Progenitor cell of endocrine pancreas (in vitro differentiated cells): ENCODE results near the gene MTG1. TPM values are rescaled to one million over a fixed set of nuclear protein-coding genes. Genes with fewer than 3 reads are reported as not detected.
A peak's percentile ranks its signal among the peaks of the same experiment; 100 is the strongest.

Experiments
- DNase-seq: peaks from one replicate; pipeline ENCODE4 v3.0.0; 2021; ENCODE audit warnings: low spot score; ENCODE audit not compliant: unreplicated experiment
- H3K27ac Mint-ChIP-seq: 2 replicates; pipeline ENCODE4 v1.8.0; 2021; ENCODE audit warnings: mild to moderate bottlenecking, moderate library complexity, mixed read lengths
- H3K27me3 Mint-ChIP-seq: 2 replicates; pipeline ENCODE4 v1.8.0; 2021; ENCODE audit warnings: mixed read lengths
- H3K36me3 Mint-ChIP-seq: 2 replicates; pipeline ENCODE4 v1.8.0; 2022; ENCODE audit warnings: mixed read lengths; ENCODE audit not compliant: insufficient read depth
- H3K4me1 Mint-ChIP-seq: 2 replicates; pipeline ENCODE4 v1.8.0; 2021; ENCODE audit warnings: low read depth, mixed read lengths
- H3K4me3 Mint-ChIP-seq: 2 replicates; pipeline ENCODE4 v1.8.0; 2021; ENCODE audit warnings: low read depth, mild to moderate bottlenecking, moderate library complexity, mixed read lengths
- H3K9me3 Mint-ChIP-seq: 2 replicates; pipeline ENCODE4 v1.8.0; 2021; ENCODE audit warnings: low read depth, mixed read lengths
- total RNA-seq: library from RNA; stranded (reverse); gene quantifications from 2 replicates; pipeline ENCODE4 v1.2.1, GENCODE V29; 2021
- TF ChIP-seq, protein P1 (sequence below): fragments of 200-600 bp; sonication (generic); IDR thresholded peaks from one replicate; pipeline ENCODE4 v1.5.0; 2021; ENCODE audit warnings: antibody characterized with exemption, mild to moderate bottlenecking; ENCODE audit not compliant: unreplicated experiment

Gene MTG1
- total RNA-seq, 1 donor from 2014 or later: 137 TPM

DNA sequence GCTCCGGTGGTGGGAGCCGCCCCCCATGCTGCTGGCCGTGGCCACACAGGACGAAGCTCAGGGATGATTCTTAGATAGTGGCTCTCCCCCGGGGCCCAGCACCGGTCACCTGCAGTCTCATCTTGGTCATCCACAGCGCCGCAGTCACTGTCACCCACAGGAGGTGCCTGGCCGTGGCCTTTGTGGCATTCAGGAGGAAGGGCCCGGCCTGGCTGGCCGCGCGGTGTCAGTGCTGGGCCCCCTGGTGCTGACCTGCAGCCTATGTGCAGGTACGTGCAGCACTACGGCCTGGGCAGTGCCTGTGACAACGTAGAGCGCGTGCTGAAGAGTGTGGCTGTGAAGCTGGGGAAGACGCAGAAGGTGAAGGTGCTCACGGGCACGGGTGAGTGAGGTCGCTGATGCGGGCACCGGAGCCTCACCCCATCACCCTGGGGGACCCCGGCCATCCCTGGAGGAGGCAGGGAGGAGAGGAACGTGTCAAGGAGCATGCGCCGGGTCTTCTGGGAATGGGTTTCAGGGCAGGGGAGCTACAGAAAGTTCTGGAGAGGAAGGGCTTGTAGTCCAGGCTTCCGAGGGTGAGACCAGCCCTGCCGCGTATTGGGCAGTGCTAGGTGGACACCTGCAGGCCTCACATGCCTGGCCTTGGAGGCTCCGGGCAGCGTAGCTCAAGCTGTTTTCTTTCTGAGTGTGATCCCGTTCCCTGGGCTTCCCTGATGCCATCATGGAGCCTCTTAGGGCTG is 25.4 kb downstream of the MTG1 start:
- no peak overlapping the region for H3K27ac Mint-ChIP-seq
- no peak overlapping the region for H3K4me3 Mint-ChIP-seq
- peaks cover 11% of the 10 kb centered on the region for H3K9me3 Mint-ChIP-seq

DNA sequence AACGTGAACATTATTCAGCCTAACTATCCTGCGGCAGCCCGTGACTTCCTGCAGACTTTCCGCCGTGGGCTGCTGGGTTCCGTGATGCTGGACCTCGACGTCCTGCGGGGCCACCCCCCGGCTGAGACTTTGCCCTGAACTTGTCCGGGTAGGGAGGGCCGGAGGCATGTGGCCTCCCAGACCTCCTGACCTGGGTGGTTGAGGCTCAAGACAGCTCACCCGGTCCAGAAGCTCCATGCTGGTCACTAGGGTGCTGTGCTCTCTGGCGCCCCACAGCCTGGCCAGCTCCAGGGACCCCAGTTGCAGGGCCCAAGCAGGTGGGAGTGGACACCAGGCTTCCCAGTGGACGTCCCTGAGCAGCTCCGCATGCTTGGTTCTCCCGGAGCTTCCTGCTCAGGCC is 26.1 kb downstream of the MTG1 start:
- Mint-ChIP-seq H3K9me3 (peaks cover 11% of the 10 kb centered on the region), H3K27me3 (peaks cover 8% of the 10 kb centered on the region), H3K27ac (no peak overlapping the region), H3K36me3 (peaks cover 17% of the 10 kb centered on the region), H3K4me3 (no peak overlapping the region), H3K4me1 (no peaks in the 10 kb centered on the region)
- TF ChIP-seq, protein P1, sequence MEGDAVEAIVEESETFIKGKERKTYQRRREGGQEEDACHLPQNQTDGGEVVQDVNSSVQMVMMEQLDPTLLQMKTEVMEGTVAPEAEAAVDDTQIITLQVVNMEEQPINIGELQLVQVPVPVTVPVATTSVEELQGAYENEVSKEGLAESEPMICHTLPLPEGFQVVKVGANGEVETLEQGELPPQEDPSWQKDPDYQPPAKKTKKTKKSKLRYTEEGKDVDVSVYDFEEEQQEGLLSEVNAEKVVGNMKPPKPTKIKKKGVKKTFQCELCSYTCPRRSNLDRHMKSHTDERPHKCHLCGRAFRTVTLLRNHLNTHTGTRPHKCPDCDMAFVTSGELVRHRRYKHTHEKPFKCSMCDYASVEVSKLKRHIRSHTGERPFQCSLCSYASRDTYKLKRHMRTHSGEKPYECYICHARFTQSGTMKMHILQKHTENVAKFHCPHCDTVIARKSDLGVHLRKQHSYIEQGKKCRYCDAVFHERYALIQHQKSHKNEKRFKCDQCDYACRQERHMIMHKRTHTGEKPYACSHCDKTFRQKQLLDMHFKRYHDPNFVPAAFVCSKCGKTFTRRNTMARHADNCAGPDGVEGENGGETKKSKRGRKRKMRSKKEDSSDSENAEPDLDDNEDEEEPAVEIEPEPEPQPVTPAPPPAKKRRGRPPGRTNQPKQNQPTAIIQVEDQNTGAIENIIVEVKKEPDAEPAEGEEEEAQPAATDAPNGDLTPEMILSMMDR: no peak
- no peak for DNase-seq

More for the DNA sequence above, 25.4 kb downstream of the MTG1 start:
- H3K36me3 Mint-ChIP-seq: peaks cover 21% of the 10 kb centered on the region
- H3K27me3 Mint-ChIP-seq: peaks cover 8% of the 10 kb centered on the region
- TF ChIP-seq, protein P1: no peak
- no peak for DNase-seq
- no peaks in the 10 kb centered on the region for H3K4me1 Mint-ChIP-seq

DNA sequence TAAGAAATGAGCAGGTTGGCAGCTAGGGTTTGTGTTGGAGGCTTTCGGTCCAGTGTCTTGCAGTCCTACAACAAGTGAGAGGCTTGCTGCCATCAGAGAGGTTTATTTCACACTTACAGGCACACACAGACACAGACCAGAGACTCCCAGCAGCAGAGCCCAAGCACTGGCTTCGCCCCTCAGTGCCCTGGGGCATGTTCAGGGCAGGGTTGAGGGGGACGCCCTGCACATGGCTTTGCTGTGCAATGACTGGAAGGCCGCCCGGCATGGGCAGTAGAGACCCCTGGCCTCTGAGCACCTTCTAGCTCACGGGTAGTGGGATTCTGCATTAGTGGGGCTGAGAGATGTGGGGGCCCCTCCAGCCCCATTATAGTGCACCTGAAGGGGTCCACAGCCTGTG is 26.6 kb downstream of the MTG1 start:
- no peak overlapping the region for H3K27ac Mint-ChIP-seq
- peaks cover 11% of the 10 kb centered on the region for H3K36me3 Mint-ChIP-seq
- H3K4me1 Mint-ChIP-seq: no peaks in the 10 kb centered on the region
- peaks cover 8% of the 10 kb centered on the region for H3K27me3 Mint-ChIP-seq
- peaks cover 6% of the 10 kb centered on the region for H3K9me3 Mint-ChIP-seq
- H3K4me3 Mint-ChIP-seq: no peak overlapping the region
- no peak for DNase-seq
- TF ChIP-seq, protein P1: no peak

DNA sequence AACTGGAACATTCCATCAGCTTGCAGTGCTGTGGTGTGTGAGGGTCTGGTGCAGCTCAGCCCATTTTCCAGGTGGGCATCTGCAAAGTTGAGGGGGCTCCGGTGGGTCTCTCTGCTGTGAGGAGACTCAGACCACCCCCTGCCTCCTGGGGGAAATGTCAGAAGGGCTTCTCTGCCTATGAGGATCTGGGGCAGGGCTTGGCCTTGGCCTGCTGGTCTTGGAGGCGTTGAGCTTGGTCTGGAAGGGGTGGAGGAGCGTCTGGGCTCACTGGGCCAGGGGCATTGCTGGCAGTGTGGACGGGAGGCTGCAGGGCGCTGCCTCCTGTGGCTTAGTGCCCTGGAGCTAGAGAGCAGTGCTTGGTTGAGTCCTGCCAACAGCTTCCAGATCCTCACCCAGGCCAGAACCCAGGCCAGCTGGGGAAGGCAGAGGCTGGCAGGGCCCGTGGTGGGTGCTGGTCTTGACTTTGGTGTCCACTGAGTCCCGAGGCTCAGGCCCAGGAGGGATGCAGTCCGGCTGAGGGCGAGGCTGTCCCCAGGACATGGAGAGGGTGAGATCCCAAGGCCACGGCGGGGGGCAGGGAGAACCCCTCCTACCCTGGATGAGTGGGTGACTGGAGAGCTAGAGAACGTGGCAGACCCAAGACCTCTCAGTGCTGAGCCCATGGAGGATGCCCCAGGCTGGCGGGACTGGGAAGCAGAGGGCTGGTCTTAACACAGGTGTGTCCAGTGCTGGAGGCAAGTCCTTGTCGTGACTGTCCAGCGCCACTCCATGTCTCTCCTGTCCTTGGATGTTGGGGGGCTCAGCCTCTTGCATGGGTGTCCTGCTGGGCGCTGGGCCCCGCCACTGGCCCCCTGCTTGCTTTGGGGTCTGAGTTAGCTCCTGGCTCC is 27.6 kb downstream of the MTG1 start:
- peaks cover 8% of the 10 kb centered on the region for H3K27me3 Mint-ChIP-seq
- peaks cover 6% of the 10 kb centered on the region for H3K36me3 Mint-ChIP-seq
- TF ChIP-seq, protein P1: no peak
- no peaks in the 10 kb centered on the region for H3K9me3 Mint-ChIP-seq
- DNase-seq: no peak
- H3K4me1 Mint-ChIP-seq: no peaks in the 10 kb centered on the region
- H3K4me3 Mint-ChIP-seq: no peak overlapping the region
- no peak overlapping the region for H3K27ac Mint-ChIP-seq

DNA sequence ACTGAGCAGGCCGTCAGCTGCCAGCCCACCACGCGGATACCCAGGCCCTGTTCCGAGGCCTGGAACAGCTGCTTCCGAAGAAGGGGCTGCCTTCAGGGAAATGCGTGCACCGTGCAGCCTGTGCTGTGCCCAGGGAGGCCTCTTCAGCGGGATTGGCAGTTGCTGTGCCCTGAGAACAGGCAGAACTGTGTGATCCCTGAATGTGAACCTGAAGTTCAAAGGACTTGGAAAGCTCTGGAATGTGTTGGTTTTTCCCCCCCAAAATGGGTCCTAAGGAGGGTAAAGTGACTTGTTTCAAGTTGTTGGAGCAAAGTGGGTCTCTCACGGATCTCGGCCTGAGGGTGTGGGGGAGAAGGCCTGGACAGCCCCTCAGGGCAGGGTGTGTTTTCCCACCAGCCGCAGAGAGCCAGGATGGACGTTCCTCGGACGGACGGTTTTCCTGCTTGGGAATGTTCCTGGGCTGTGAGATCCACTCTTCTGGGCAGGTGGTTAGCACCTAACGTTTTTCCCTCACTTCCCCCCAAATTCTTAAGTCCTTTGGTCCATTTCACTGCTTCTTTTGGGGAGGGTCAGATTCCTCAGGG is 28.4 kb downstream of the MTG1 start:
- DNase-seq: no peak
- peaks cover 8% of the 10 kb centered on the region for H3K27me3 Mint-ChIP-seq
- H3K9me3 Mint-ChIP-seq: no peaks in the 10 kb centered on the region
- H3K27ac Mint-ChIP-seq: peak overlapping the region; percentile 52
- H3K36me3 Mint-ChIP-seq: peaks cover 6% of the 10 kb centered on the region
- TF ChIP-seq, protein P1: no peak
- no peak overlapping the region for H3K4me3 Mint-ChIP-seq
- H3K4me1 Mint-ChIP-seq: no peaks in the 10 kb centered on the region
